ENCODE measurements around the gene AMH. TPM values are rescaled to one million over a fixed set of nuclear protein-coding genes. Genes with fewer than 3 reads are reported as not detected.

Gene AMH
- total RNA-seq, 5 donors from 2014 or later (not counting 1 experiment from before 2014, with no cell fraction given), result 2.1 to 13.5 (median 5.3) TPM

DNA sequence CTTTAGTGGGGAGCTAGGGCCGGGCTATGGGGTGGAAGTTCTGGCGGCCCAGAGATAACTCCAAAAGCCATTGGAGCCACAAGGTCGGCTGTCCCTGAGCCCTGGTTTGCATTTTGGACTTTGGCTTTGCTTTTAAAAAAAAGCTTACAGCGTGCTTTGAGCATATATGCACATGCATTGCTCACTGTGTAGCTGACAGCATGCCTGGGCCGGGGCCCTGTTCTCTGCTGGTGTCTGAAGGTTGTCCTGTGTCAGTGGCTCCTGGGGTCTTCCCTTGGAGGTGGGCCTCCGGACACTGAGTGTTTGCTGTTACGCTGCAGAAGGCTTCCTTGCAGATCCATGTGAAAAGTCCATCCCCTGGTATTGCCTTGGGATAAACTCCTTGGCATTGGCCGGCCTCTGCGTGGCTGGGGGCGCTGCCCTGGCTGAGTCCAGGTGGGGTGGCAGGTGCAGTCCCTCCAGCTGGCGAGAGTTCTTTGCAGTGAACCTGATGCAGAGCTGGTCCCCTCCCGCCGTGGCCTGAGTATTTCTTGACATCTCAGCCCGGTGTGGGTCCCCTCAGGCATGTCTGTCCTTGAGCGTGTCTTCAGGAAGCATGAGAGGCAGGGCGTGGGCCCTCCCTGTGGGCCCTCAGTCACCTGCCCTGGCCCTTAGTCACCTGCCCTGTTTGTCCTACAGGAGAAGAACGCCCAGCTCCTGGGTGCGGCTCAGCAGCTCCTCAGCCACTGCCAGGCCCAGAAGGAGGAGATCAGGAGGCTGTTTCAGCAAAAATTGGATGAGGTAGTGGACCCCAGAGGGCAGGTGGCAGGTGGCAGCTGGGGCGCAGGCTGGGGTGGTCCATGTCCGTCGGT is 36.0 kb upstream of the AMH start:
- Mint-ChIP-seq H3K36me3 (peaks cover 22% of the 10 kb centered on the region), H3K9me3 (no peaks in the 10 kb centered on the region), H3K27me3 (no peaks in the 10 kb centered on the region), H3K4me1 (peaks cover 10 to 14% (median 14%) of the 10 kb centered on the region in 3 donors), H3K4me3 (no peak overlapping the region), H3K27ac (no peak overlapping the region)
- Histone ChIP-seq H3K36me3 (ENCODE audit: control insufficient read depth in 2 of 2, extremely low read depth in 1 of 2, insufficient read depth in 1 of 2, low read length in 1 of 2) (peaks cover 6 to 81% of the 10 kb centered on the region in 2 donors), H3K4me3 (ENCODE audit: control insufficient read depth in 1 of 2, extremely low read depth in 1 of 2, low read length in 1 of 2) (no peak overlapping the region), H3K27ac (ENCODE audit: low read length) (no peak overlapping the region), H3K27me3 (replicated peaks in 1 of 2; ENCODE audit: control insufficient read depth in 2 of 2, extremely low read depth in 1 of 2, insufficient read depth in 2 of 2, low read length in 1 of 2) (no peaks in the 10 kb centered on the region), H3K4me1 (ENCODE audit: control insufficient read depth in 1 of 2, extremely low read depth in 1 of 2, insufficient read depth in 2 of 2, low read length in 2 of 2) (peaks cover 0 to 23% of the 10 kb centered on the region in 2 experiments), H3K9me3 (no peaks in the 10 kb centered on the region)
- WGBS (ENCODE audit: insufficient coverage), result 96% methylated on average over 19 of the region's 21 CpGs
- CTCF ChIA-PET, result no interaction called here
- POLR2A ChIA-PET, result no interaction called here
- ATAC-seq (replicated peaks in 1 of 4) (no peak), DNase-seq (no peak)

DNA sequence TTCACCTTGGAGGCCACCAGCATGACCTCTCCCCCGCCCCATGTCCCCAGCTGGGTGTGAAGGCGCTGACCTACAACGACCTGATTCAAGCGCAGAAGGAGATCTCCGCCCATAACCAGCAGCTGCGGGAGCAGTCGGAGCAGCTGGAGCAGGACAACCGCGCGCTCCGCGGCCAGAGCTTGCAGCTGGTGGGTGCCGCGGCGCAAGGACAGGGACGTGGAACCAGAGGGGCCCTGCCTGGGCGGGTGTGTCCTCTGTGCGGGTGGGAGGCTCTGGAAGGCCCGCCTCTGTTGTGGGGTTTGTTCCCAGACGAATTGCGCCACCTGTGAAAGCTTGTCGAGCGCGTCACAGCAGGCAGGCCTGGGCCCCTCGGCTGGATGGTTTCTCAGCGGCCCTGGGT is 35.3 kb upstream of the AMH start:
- ATAC-seq (replicated peaks in 1 of 4), result no peak
- CTCF ChIA-PET, result no interaction called here
- Mint-ChIP-seq H3K4me1 (peaks cover 10 to 14% (median 14%) of the 10 kb centered on the region in 3 donors), H3K9me3 (no peaks in the 10 kb centered on the region), H3K36me3 (peaks cover 22% of the 10 kb centered on the region), H3K27ac (no peak overlapping the region), H3K27me3 (no peaks in the 10 kb centered on the region), H3K4me3 (no peak overlapping the region)
- no peak for DNase-seq
- H3K36me3 ChIP-seq (ENCODE audit: control insufficient read depth in 2 of 2, extremely low read depth in 1 of 2, insufficient read depth in 1 of 2, low read length in 1 of 2), result peaks cover 6 to 76% of the 10 kb centered on the region in 2 donors
- H3K4me3 ChIP-seq (ENCODE audit: control insufficient read depth in 1 of 2, extremely low read depth in 1 of 2, low read length in 1 of 2), result no peak overlapping the region
- no peak overlapping the region for H3K27ac ChIP-seq (ENCODE audit: low read length)
- H3K27me3 ChIP-seq (replicated peaks in 1 of 2; ENCODE audit: control insufficient read depth in 2 of 2, extremely low read depth in 1 of 2, insufficient read depth in 2 of 2, low read length in 1 of 2), result no peaks in the 10 kb centered on the region
- no peaks in the 10 kb centered on the region for H3K9me3 ChIP-seq
- POLR2A ChIA-PET, result no interaction called here
- 98% methylated on average over 26 of the region's 26 CpGs for WGBS (ENCODE audit: insufficient coverage)
- H3K4me1 ChIP-seq (ENCODE audit: control insufficient read depth in 1 of 2, extremely low read depth in 1 of 2, insufficient read depth in 2 of 2, low read length in 2 of 2), result peaks cover 0 to 20% of the 10 kb centered on the region in 2 experiments

DNA sequence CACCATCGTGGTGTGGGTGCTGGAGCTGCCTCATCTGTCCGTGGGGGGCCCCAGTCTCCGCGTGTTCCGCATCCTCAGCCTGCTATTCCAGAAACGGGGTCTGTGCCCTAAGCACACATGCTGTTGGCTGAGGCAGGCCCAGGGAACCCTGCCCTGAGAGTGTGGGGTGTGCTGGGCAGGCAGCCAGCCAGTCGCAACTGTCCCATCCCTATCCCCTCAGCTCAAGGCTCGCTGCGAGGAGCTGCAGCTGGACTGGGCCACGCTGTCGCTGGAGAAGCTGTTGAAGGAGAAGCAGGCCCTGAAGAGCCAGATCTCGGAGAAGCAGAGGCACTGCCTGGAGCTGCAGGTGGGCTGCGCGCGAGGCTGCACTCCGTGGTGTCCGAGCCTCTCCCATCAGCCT is 34.9 kb upstream of the AMH start:
- Mint-ChIP-seq H3K4me3 (peak overlapping the region in 1 of 3 donors; percentile 62), H3K9me3 (no peaks in the 10 kb centered on the region), H3K27ac (no peak overlapping the region), H3K27me3 (no peaks in the 10 kb centered on the region), H3K4me1 (peaks cover 10 to 14% (median 14%) of the 10 kb centered on the region in 3 donors), H3K36me3 (peaks cover 22% of the 10 kb centered on the region)
- ChIA-PET CTCF (no interaction called here), POLR2A (no interaction called here)
- Histone ChIP-seq H3K4me3 (ENCODE audit: control insufficient read depth in 1 of 2, extremely low read depth in 1 of 2, low read length in 1 of 2) (no peak overlapping the region), H3K27ac (ENCODE audit: low read length) (no peak overlapping the region), H3K4me1 (ENCODE audit: control insufficient read depth in 1 of 2, extremely low read depth in 1 of 2, insufficient read depth in 2 of 2, low read length in 2 of 2) (peaks cover 0 to 20% of the 10 kb centered on the region in 2 experiments), H3K36me3 (ENCODE audit: control insufficient read depth in 2 of 2, extremely low read depth in 1 of 2, insufficient read depth in 1 of 2, low read length in 1 of 2) (peaks cover 5 to 76% of the 10 kb centered on the region in 2 donors), H3K27me3 (replicated peaks in 1 of 2; ENCODE audit: control insufficient read depth in 2 of 2, extremely low read depth in 1 of 2, insufficient read depth in 2 of 2, low read length in 1 of 2) (no peaks in the 10 kb centered on the region), H3K9me3 (no peaks in the 10 kb centered on the region)
- ATAC-seq (replicated peaks in 1 of 4) (no peak), DNase-seq (no peak)
- 97% methylated on average over 13 of the region's 17 CpGs for WGBS (ENCODE audit: insufficient coverage)

DNA sequence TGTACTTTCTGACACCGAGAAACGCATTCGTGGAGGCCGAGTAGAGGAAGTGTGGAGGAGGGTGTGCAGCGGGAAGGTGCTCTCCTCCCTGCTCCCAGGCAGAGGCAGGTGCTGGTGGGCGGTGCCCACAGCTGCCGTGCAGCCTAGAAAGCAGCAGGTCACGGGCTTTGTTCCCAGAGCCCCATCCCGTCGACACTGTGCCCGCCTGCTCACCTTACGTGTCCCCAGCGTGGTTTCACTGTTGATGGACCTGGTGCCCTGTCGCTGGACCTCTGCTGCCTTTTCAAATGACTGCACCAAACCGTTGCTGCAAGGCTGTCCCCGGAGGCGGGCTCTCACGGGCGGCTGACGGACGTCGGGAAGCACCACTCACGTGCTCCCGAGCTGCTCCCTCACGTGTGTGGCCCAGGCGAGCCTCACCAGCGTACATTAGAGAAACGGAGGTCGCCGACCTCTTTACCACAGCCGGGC is 33.8 kb upstream of the AMH start:
- peak overlapping the region; percentile 65 to 77 for H3K27ac Mint-ChIP-seq
- peak; percentile 63 to 84 (median 79) for ATAC-seq (replicated peaks in 1 of 4)
- Histone ChIP-seq H3K36me3 (ENCODE audit: control insufficient read depth in 2 of 2, extremely low read depth in 1 of 2, insufficient read depth in 1 of 2, low read length in 1 of 2) (peaks cover 9 to 76% of the 10 kb centered on the region in 2 donors), H3K27ac (ENCODE audit: low read length) (peak overlapping the region; percentile 9), H3K27me3 (replicated peaks in 1 of 2; ENCODE audit: control insufficient read depth in 2 of 2, extremely low read depth in 1 of 2, insufficient read depth in 2 of 2, low read length in 1 of 2) (no peaks in the 10 kb centered on the region), H3K4me1 (ENCODE audit: control insufficient read depth in 1 of 2, extremely low read depth in 1 of 2, insufficient read depth in 2 of 2, low read length in 2 of 2) (peaks cover 0 to 20% of the 10 kb centered on the region in 2 experiments), H3K4me3 (ENCODE audit: control insufficient read depth in 1 of 2, extremely low read depth in 1 of 2, low read length in 1 of 2) (peak overlapping the region in 1 of 2 donors; percentile 12), H3K9me3 (no peaks in the 10 kb centered on the region)
- no peaks in the 10 kb centered on the region for H3K9me3 Mint-ChIP-seq
- CTCF ChIA-PET, result no interaction called here
- peak overlapping the region; percentile 37 to 62 (median 44) for H3K4me3 Mint-ChIP-seq
- no peaks in the 10 kb centered on the region for H3K27me3 Mint-ChIP-seq
- WGBS (ENCODE audit: insufficient coverage), result 41% methylated on average over 27 of the region's 31 CpGs
- peak in 33 of 35 experiments; percentile 16 to 65 (median 36) for DNase-seq
- H3K36me3 Mint-ChIP-seq, result peaks cover 22% of the 10 kb centered on the region
- POLR2A ChIA-PET, result no interaction called here
- H3K4me1 Mint-ChIP-seq, result peaks cover 10 to 14% (median 14%) of the 10 kb centered on the region in 3 donors

DNA sequence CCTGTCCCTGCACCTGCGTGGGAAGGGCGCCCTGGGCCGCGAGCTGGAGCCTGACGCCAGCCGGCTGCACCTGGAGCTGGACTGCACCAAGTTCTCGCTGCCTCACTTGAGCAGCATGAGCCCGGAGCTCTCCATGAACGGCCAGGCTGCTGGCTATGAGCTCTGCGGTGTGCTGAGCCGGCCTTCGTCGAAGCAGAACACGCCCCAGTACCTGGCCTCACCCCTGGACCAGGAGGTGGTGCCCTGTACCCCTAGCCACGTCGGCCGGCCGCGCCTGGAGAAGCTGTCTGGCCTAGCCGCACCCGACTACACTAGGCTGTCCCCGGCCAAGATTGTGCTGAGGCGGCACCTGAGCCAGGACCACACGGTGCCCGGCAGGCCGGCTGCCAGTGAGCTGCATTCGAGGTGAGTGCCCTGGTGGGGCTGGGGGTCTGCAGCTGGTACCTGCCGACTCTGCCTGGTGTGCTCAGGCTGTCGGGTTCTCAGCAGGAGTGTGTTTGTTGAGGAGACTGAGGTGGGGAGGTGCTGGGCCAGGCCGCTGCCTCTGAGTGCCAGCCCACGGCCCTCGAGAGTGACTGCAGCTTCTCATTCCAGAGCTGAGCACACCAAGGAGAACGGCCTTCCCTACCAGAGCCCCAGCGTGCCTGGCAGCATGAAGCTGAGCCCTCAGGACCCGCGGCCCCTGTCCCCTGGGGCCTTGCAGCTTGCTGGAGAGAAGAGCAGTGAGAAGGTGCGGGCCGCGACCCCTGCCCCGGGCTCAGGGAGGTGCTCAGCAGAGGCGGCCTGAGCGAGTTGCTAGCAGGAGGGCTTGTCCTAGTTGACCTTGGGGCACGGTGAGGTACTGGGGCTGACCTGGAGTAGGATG is 32.5 kb upstream of the AMH start:
- H3K36me3 ChIP-seq (ENCODE audit: control insufficient read depth in 2 of 2, extremely low read depth in 1 of 2, insufficient read depth in 1 of 2, low read length in 1 of 2), result peaks cover 11 to 74% of the 10 kb centered on the region in 2 donors

DNA sequence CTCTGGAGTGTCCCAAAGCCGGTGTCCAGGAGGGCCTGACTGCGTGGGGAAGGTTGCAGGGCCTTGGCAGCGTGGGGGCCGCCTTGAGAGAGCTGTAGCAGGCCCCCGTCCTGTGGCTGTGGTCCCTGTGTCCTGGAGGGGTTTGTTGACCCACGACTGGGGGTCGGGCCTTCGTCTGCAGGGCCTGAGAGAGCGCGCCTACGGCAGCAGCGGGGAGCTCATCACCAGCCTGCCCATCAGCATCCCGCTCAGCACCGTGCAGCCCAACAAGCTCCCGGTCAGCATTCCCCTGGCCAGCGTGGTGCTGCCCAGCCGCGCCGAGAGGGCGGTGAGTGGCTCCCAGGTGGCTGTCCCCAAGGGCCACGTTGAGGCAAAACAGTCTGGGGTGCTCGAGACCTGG is 31.5 kb upstream of the AMH start:
- no peaks in the 10 kb centered on the region for H3K27me3 Mint-ChIP-seq
- Histone ChIP-seq H3K27ac (ENCODE audit: low read length) (no peak overlapping the region), H3K36me3 (ENCODE audit: control insufficient read depth in 2 of 2, extremely low read depth in 1 of 2, insufficient read depth in 1 of 2, low read length in 1 of 2) (peaks cover 11 to 66% of the 10 kb centered on the region in 2 donors), H3K9me3 (no peaks in the 10 kb centered on the region), H3K4me3 (ENCODE audit: control insufficient read depth in 1 of 2, extremely low read depth in 1 of 2, low read length in 1 of 2) (no peak overlapping the region), H3K27me3 (replicated peaks in 1 of 2; ENCODE audit: control insufficient read depth in 2 of 2, extremely low read depth in 1 of 2, insufficient read depth in 2 of 2, low read length in 1 of 2) (no peaks in the 10 kb centered on the region), H3K4me1 (ENCODE audit: control insufficient read depth in 1 of 2, extremely low read depth in 1 of 2, insufficient read depth in 2 of 2, low read length in 2 of 2) (peaks cover 0 to 20% of the 10 kb centered on the region in 2 experiments)
- peaks cover 16% of the 10 kb centered on the region for H3K36me3 Mint-ChIP-seq
- DNase-seq (no peak), ATAC-seq (replicated peaks in 1 of 4) (no peak)
- H3K9me3 Mint-ChIP-seq, result no peaks in the 10 kb centered on the region
- WGBS (ENCODE audit: insufficient coverage), result 94% methylated on average over 22 of the region's 22 CpGs
- CTCF ChIA-PET, result no interaction called here
- no peak overlapping the region for H3K27ac Mint-ChIP-seq
- POLR2A ChIA-PET, result no interaction called here
- peaks cover 10 to 14% (median 14%) of the 10 kb centered on the region in 3 donors for H3K4me1 Mint-ChIP-seq
- no peak overlapping the region for H3K4me3 Mint-ChIP-seq

More for the DNA sequence above, 32.5 kb upstream of the AMH start:
- Histone ChIP-seq H3K9me3 (no peaks in the 10 kb centered on the region), H3K4me3 (ENCODE audit: control insufficient read depth in 1 of 2, extremely low read depth in 1 of 2, low read length in 1 of 2) (no peak overlapping the region), H3K27ac (ENCODE audit: low read length) (no peak overlapping the region), H3K4me1 (ENCODE audit: control insufficient read depth in 1 of 2, extremely low read depth in 1 of 2, insufficient read depth in 2 of 2, low read length in 2 of 2) (peaks cover 0 to 20% of the 10 kb centered on the region in 2 experiments), H3K27me3 (replicated peaks in 1 of 2; ENCODE audit: control insufficient read depth in 2 of 2, extremely low read depth in 1 of 2, insufficient read depth in 2 of 2, low read length in 1 of 2) (no peaks in the 10 kb centered on the region)
- peak overlapping the region in 1 of 3 donors; percentile 62 for H3K4me3 Mint-ChIP-seq
- no peak for DNase-seq
- peaks cover 21% of the 10 kb centered on the region for H3K36me3 Mint-ChIP-seq
- H3K9me3 Mint-ChIP-seq, result no peaks in the 10 kb centered on the region
- CTCF ChIA-PET, result interaction anchor here in 1 of 2 donors (0.5 to 0.6 kb wide), 2 partner anchors 39 to 383 kb away, joined by 3 read pairs; no protein-coding TSS in a partner anchor
- POLR2A ChIA-PET, result no interaction called here
- ATAC-seq (replicated peaks in 1 of 4), result no peak
- H3K27ac Mint-ChIP-seq, result peak overlapping the region in 1 of 2 donors; percentile 77
- no peaks in the 10 kb centered on the region for H3K27me3 Mint-ChIP-seq
- H3K4me1 Mint-ChIP-seq, result peaks cover 10 to 14% (median 14%) of the 10 kb centered on the region in 3 donors
- WGBS (ENCODE audit: insufficient coverage), result 96% methylated on average over 38 of the region's 43 CpGs
